SK-N-SH (cell line): ENCODE measurements around the gene THAP12. TPM values are rescaled to one million over a fixed set of nuclear protein-coding genes. Genes with fewer than 3 reads are reported as not detected.
"Not testable (repeated sequence)": the region's sequence is repeated elsewhere in the genome, so short reads cannot be mapped to it uniquely, and the experiment has no call there.

Source experiments
- CTCF ChIA-PET: fragments of 300-600, 350-600 bp; formaldehyde crosslinking; extraction: SDS; loops from one replicate; lab custom pipeline; 2021; lab: Yijun Ruan, JAX
- POLR2A ChIA-PET: fragments of 350-600 bp; sonication (Branson Sonifier 250); formaldehyde crosslinking; extraction: SDS; loops from one replicate; lab custom pipeline; 2020; ENCODE audit warnings: antibody characterized with exemption, inconsistent platforms; lab: Yijun Ruan, JAX
- DNase-seq: peaks from one replicate; pipeline ENCODE4 v3.0.0; 2012
- H2AFZ ChIP-seq: fragments of 200-600 bp; sonication (generic); 2 replicates; pipeline ENCODE4 v1.8.1; 2016; ENCODE audit warnings: antibody characterized with exemption, mild to moderate bottlenecking, low read depth
- H3F3A ChIP-seq: fragments of 200-600 bp; sonication (generic); replicated peaks from 2 replicates; pipeline ENCODE3; 2016; ENCODE audit warnings: antibody characterized with exemption, mild to moderate bottlenecking; ENCODE audit not compliant: insufficient read depth
- H3K27ac ChIP-seq, 2 experiments: fragments of 200-500 bp in 1 of 2; fragments of 200-600 bp in 1 of 2; sonication (Bioruptor generic) in 1 of 2; sonication (generic), shearing (Covaris generic) in 1 of 2; 2 replicates each; pipeline versions ENCODE4 v1.5.1 to v1.6.1; 2014 to 2016; ENCODE audit warnings: low read depth in 2 of 2, inconsistent platforms in 1 of 2, low read length in 1 of 2, mild to moderate bottlenecking in 1 of 2, mixed read lengths in 1 of 2
- H3K27me3 ChIP-seq: fragments of 200-600 bp; sonication (generic), shearing (Covaris generic); 2 replicates; pipeline ENCODE4 v1.6.1; 2016; ENCODE audit warnings: mixed run types; ENCODE audit not compliant: insufficient read depth
- H3K36me3 ChIP-seq, 2 experiments: fragments of 200-500 bp in 1 of 2; fragments of 200-600 bp in 1 of 2; sonication (Bioruptor generic) in 1 of 2; sonication (generic) in 1 of 2; replicated peaks in 1 of 2; 2 replicates each; pipeline versions ENCODE3 to v1.5.1; 2014 to 2016; ENCODE audit warnings: low read length in 1 of 2, mild to moderate bottlenecking in 1 of 2; ENCODE audit not compliant: insufficient read depth in 2 of 2, control insufficient read depth in 1 of 2
- H3K4me1 ChIP-seq, 2 experiments: fragments of 200-500 bp in 1 of 2; fragments of 200-600 bp in 1 of 2; sonication (Bioruptor generic) in 1 of 2; sonication (generic), shearing (Covaris generic) in 1 of 2; 2 replicates each; pipeline versions ENCODE4 v1.5.1 to v1.6.1; 2014 to 2016; ENCODE audit warnings: low read depth in 1 of 2, low read length in 1 of 2, mixed run types in 1 of 2; ENCODE audit not compliant: insufficient read depth in 2 of 2, control insufficient read depth in 1 of 2
- H3K4me2 ChIP-seq: fragments of 200-600 bp; sonication (generic), shearing (Covaris generic); 2 replicates; pipeline ENCODE4 v1.6.1; 2017; ENCODE audit warnings: mixed run types
- H3K4me3 ChIP-seq, 2 experiments: fragments of 200-500 bp in 1 of 2; fragments of 200-600 bp in 1 of 2; sonication (Bioruptor generic) in 1 of 2; sonication (generic), shearing (Covaris generic) in 1 of 2; 2 replicates each; pipeline versions ENCODE4 v1.5.1 to v1.8.1; 2014 to 2016; ENCODE audit warnings: low read depth in 2 of 2, inconsistent platforms in 1 of 2, low read length in 1 of 2, mild to moderate bottlenecking in 1 of 2, mixed read lengths in 1 of 2, moderate library complexity in 1 of 2
- H3K79me2 ChIP-seq: fragments of 200-600 bp; sonication (generic); 2 replicates; pipeline ENCODE4 v1.8.1; 2017; ENCODE audit warnings: mild to moderate bottlenecking; ENCODE audit not compliant: insufficient read depth
- H3K9ac ChIP-seq: fragments of 200-600 bp; sonication (generic); 2 replicates; pipeline ENCODE4 v1.6.1; 2017; ENCODE audit warnings: mixed run types
- H3K9me2 ChIP-seq: fragments of 200-600 bp; sonication (generic); 2 replicates; pipeline ENCODE4 v1.6.1; 2017; ENCODE audit warnings: mixed run types
- H3K9me3 ChIP-seq: fragments of 200-600 bp; sonication (generic); 2 replicates; pipeline ENCODE4 v1.6.1; 2017; ENCODE audit warnings: mixed run types, mild to moderate bottlenecking, moderate library complexity
- H4K20me1 ChIP-seq: fragments of 200-600 bp; sonication (generic); 2 replicates; pipeline ENCODE4 v1.6.1; 2017; ENCODE audit warnings: mild to moderate bottlenecking, mixed run types; ENCODE audit not compliant: insufficient read depth
- CHD2 ChIP-seq: fragments of 150-350 bp; IDR thresholded peaks from 2 replicates; pipeline ENCODE4 v1.6.1; 2018; ENCODE audit warnings: low read length; ENCODE audit not compliant: partially characterized antibody
- EP300 ChIP-seq, 2 experiments: IDR thresholded peaks; 2 replicates each; pipeline versions ENCODE4 v1.4.0 to v1.6.1; 2012; ENCODE audit warnings: borderline replicate concordance in 1 of 2, low read depth in 1 of 2, low read length in 1 of 2
- EZH2phosphoT487 ChIP-seq: fragments of 200-600 bp; sonication (generic); IDR thresholded peaks from 2 replicates; pipeline ENCODE4 v1.6.1; 2017; ENCODE audit warnings: low read depth, mixed run types, mild to moderate bottlenecking, antibody characterized with exemption, moderate library complexity, borderline replicate concordance
- FOSL2 ChIP-seq: IDR thresholded peaks from 2 replicates; pipeline ENCODE4 v1.4.0; 2012; ENCODE audit warnings: low read depth, mild to moderate bottlenecking, moderate library complexity, borderline replicate concordance
- FOXJ3 ChIP-seq: sonication (generic); formaldehyde crosslinking; IDR thresholded peaks from 2 replicates; pipeline ENCODE4 v1.5.1; 2020; ENCODE audit warnings: mild to moderate bottlenecking, missing genetic modification reagents
- GATA2 ChIP-seq: sonication (generic); formaldehyde crosslinking; IDR thresholded peaks from 2 replicates; pipeline ENCODE4 v1.5.0; 2020; ENCODE audit warnings: mild to moderate bottlenecking, missing genetic modification reagents
- MAX ChIP-seq: IDR thresholded peaks from 2 replicates; pipeline ENCODE4 v1.4.0; 2012; ENCODE audit warnings: low read depth
- NFIC ChIP-seq: IDR thresholded peaks from 2 replicates; pipeline ENCODE4 v1.4.0; 2012; ENCODE audit warnings: borderline replicate concordance
- NRF1 ChIP-seq: IDR thresholded peaks from 2 replicates; pipeline ENCODE4 v1.6.1; 2012; ENCODE audit warnings: low read depth, mild to moderate bottlenecking, low read length
- POLR2AphosphoS5 ChIP-seq: IDR thresholded peaks from 2 replicates; pipeline ENCODE4 v1.6.1; 2012; ENCODE audit warnings: low read depth, low read length
- RAD21 ChIP-seq: IDR thresholded peaks from 2 replicates; pipeline ENCODE4 v1.6.1; 2012; ENCODE audit warnings: mild to moderate bottlenecking, low read length
- RCOR1 ChIP-seq: fragments of 150-350 bp; IDR thresholded peaks from 2 replicates; pipeline ENCODE4 v1.6.1; 2017; ENCODE audit warnings: antibody characterized with exemption, low read length
- RXRA ChIP-seq: IDR thresholded peaks from 2 replicates; pipeline ENCODE4 v1.4.0; 2012; ENCODE audit warnings: low read depth, mild to moderate bottlenecking, borderline replicate concordance
- SMC3 ChIP-seq: IDR thresholded peaks from 2 replicates; pipeline ENCODE4 v1.6.1; 2012; ENCODE audit warnings: low read depth, low read length, improper control_type of control experiment
- USF2 ChIP-seq: fragments of 150-350 bp; IDR thresholded peaks from 2 replicates; pipeline ENCODE4 v1.6.1; 2017; ENCODE audit warnings: antibody characterized with exemption, low read length, low read depth, borderline replicate concordance
- YY1 ChIP-seq: IDR thresholded peaks from 2 replicates; pipeline ENCODE4 v1.4.0; 2012; ENCODE audit warnings: low read depth, mild to moderate bottlenecking
- ZBTB33 ChIP-seq: IDR thresholded peaks from 2 replicates; pipeline ENCODE4 v1.4.0; 2012; ENCODE audit warnings: low read depth, borderline replicate concordance
- WGBS: methylation state at CpG from one replicate; pipeline ENCODE4 v1.1.6; 2017; ENCODE audit warnings: low lambda C conversion rate; 5-methylcytosine and 5-hydroxymethylcytosine counted together
- polyA plus RNA-seq, 3 experiments: library from polyadenylated mRNA; depleted of rRNA; stranded (reverse); fragments of >200 nt; gene quantifications; 2 replicates each; pipeline ENCODE4 v1.2.3, GENCODE V29; 2012
- TF ChIP-seq, protein P1 (sequence below): fragments of 200-600 bp; sonication (generic); IDR thresholded peaks from 2 replicates; pipeline ENCODE4 v1.6.1; 2017; ENCODE audit warnings: antibody characterized with exemption, mild to moderate bottlenecking, moderate library complexity

Gene THAP12
- polyA plus RNA-seq, 1 of the 3 experiments (the other 2 are of a cell fraction), result 14.9 TPM

GRCh38 chr11:76323804-76324203 is 57.1 kb downstream of the THAP12 start:
- Histone ChIP-seq H3K4me3 (no peak overlapping the region), H3K9me2 (no peaks in the 10 kb centered on the region), H3K9me3 (no peaks in the 10 kb centered on the region), H3K9ac (no peak overlapping the region), H3F3A (peaks cover 4% of the 10 kb centered on the region), H4K20me1 (no peaks in the 10 kb centered on the region), H3K4me1 (no peaks in the 10 kb centered on the region; a peak in 1 of 4 replicates), H3K27ac (no peak overlapping the region), H3K27me3 (no peaks in the 10 kb centered on the region), H3K36me3 (no peaks in the 10 kb centered on the region), H3K4me2 (no peak overlapping the region), H2AFZ (no peak overlapping the region), H3K79me2 (no peaks in the 10 kb centered on the region)
- no peak for DNase-seq
- 90% methylated on average over 6 of the region's 6 CpGs for WGBS
- ChIA-PET POLR2A (no interaction called here), CTCF (interaction anchor here (3.9 to 16.5 kb wide), 2 partner anchors 116 to 427 kb away, joined by 20 to 328 read pairs; partner anchors contain the start of gene WNT11)
- TF ChIP-seq GATA2 (CRISPR knock-in tag), result no peak
- no peak for TF ChIP-seq RXRA
- no peak for TF ChIP-seq YY1
- TF ChIP-seq RAD21, result no peak
- TF ChIP-seq EZH2phosphoT487, result no peak
- TF ChIP-seq NRF1, result no peak
- TF ChIP-seq, protein P1, sequence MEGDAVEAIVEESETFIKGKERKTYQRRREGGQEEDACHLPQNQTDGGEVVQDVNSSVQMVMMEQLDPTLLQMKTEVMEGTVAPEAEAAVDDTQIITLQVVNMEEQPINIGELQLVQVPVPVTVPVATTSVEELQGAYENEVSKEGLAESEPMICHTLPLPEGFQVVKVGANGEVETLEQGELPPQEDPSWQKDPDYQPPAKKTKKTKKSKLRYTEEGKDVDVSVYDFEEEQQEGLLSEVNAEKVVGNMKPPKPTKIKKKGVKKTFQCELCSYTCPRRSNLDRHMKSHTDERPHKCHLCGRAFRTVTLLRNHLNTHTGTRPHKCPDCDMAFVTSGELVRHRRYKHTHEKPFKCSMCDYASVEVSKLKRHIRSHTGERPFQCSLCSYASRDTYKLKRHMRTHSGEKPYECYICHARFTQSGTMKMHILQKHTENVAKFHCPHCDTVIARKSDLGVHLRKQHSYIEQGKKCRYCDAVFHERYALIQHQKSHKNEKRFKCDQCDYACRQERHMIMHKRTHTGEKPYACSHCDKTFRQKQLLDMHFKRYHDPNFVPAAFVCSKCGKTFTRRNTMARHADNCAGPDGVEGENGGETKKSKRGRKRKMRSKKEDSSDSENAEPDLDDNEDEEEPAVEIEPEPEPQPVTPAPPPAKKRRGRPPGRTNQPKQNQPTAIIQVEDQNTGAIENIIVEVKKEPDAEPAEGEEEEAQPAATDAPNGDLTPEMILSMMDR, result no peak
- no peak for TF ChIP-seq SMC3
- TF ChIP-seq FOXJ3 (CRISPR knock-in tag), result no peak

DNA sequence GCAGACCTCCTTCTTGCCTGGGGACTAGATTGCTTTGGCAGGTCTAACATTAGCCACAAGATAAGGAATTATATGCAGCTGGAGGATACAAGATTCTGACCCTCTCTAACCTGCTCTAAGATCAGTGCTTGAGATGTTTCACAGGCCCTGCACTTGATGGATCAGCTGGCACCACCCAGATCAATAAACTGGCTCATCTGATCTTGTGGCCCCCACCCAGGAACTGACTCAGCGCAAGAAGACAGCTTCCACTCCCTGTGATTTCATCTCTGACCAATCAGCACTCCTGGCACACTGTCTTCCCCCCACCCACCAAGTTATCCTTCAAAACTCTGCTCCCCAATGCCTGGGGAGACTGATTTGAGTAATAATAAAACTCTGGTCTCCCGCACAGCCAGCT is 57.6 kb downstream of the THAP12 start:
- CTCF ChIA-PET, result interaction anchor here (0.8 to 16.5 kb wide), 4 partner anchors 16 to 426 kb away, joined by 3 to 328 read pairs (median 12); partner anchors contain the start of gene WNT11
- H3K79me2 ChIP-seq, H3K27me3 ChIP-seq, H3K9ac ChIP-seq, H3K27ac ChIP-seq, H3K4me3 ChIP-seq, H3K9me3 ChIP-seq, H3K4me2 ChIP-seq, DNase-seq, H2AFZ ChIP-seq, H3K9me2 ChIP-seq, H3F3A ChIP-seq, H3K4me1 ChIP-seq, H3K36me3 ChIP-seq, H4K20me1 ChIP-seq, POLR2A ChIA-PET: not testable (repeated sequence)
- WGBS, result 89% methylated on average over 2 of the region's 2 CpGs

- H3K9ac ChIP-seq, result no peak overlapping the region
- H3K4me3 ChIP-seq, result no peak overlapping the region
- ChIA-PET POLR2A (no interaction called here), CTCF (interaction anchor here (0.8 to 16.5 kb wide), 4 partner anchors 16 to 426 kb away, joined by 3 to 328 read pairs (median 12); partner anchors contain the start of gene WNT11)
- H4K20me1 ChIP-seq, result no peaks in the 10 kb centered on the region
- no peaks in the 10 kb centered on the region for H3K9me3 ChIP-seq
- H3K79me2 ChIP-seq, result no peaks in the 10 kb centered on the region
- H3K36me3 ChIP-seq, result no peaks in the 10 kb centered on the region
- no peaks in the 10 kb centered on the region for H3K9me2 ChIP-seq
- H3K4me1 ChIP-seq, result no peaks in the 10 kb centered on the region; a peak in 1 of 4 replicates
- no peak overlapping the region for H2AFZ ChIP-seq
- H3K4me2 ChIP-seq, result no peak overlapping the region
- H3K27me3 ChIP-seq, result no peaks in the 10 kb centered on the region
- DNase-seq, result no peak
- WGBS, result 100% methylated on average over 2 of the region's 2 CpGs
- H3K27ac ChIP-seq, result no peak overlapping the region
- H3F3A ChIP-seq, result peaks cover 4% of the 10 kb centered on the region
- TF ChIP-seq GATA2 (CRISPR knock-in tag), result no peak
- no peak for TF ChIP-seq NFIC
- TF ChIP-seq USF2, result no peak
- TF ChIP-seq MAX, result no peak
- no peak for TF ChIP-seq YY1
- no peak for TF ChIP-seq FOSL2
- TF ChIP-seq CHD2, result no peak
- TF ChIP-seq ZBTB33, result no peak
- TF ChIP-seq RCOR1, result no peak
- no peak for TF ChIP-seq NRF1
- TF ChIP-seq EP300 (IDR thresholded peaks at IDR 0.05; ENCODE audit: borderline replicate concordance in 1 of 2, low read depth in 1 of 2, low read length in 1 of 2), result no peak
- no peak for TF ChIP-seq POLR2AphosphoS5
Observed at GRCh38 chr11:76322942-76323341, 58.0 kb downstream of the THAP12 start.
